GM19351 (cell line): Measurements from ENCODE around the gene MCRS1.
"Not testable (repeated sequence)": the region's sequence is repeated elsewhere in the genome, so short reads cannot be mapped to it uniquely, and the experiment has no call there.

Source experiments
- ATAC-seq: cut with Tn5 transposase; IDR thresholded peaks from one replicate; pipeline ENCODE4 v1.9.1; 2021; ENCODE audit warnings: mild to moderate bottlenecking, moderate library complexity; ENCODE audit not compliant: unreplicated experiment

The MCRS1 gene

GRCh38 chr12:49524660-49525324 lies 43.1 kb downstream of the MCRS1 start:
- no peak for ATAC-seq

DNA sequence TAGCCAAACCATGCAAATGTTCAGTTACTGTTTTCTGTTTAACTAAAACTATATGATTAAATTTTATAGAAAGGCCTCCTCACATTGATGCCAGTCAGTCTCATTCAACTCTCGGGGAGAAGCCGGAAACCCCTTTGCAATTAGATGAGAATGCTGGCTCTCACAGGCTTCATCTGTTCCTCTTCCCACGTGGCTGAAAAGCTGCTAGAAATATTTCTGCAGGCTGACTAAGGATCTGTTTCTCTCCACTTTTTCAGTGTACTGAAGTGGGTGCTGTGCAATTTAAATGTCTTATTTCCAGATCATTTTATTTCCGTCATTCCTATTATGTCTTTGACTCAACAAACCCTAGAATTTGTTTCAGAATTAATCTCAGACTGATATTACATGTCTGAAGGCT lies 46.6 kb downstream of the MCRS1 start:
- ATAC-seq, result no peak

- ATAC-seq, result no peak
Observed at GRCh38 chr12:49519574-49519936, 48.4 kb downstream of the MCRS1 start.

GRCh38 chr12:49518914-49519573 lies 48.9 kb downstream of the MCRS1 start:
- no peak for ATAC-seq

- no peak for ATAC-seq
Observed at GRCh38 chr12:49515266-49515665, 52.7 kb downstream of the MCRS1 start.

DNA sequence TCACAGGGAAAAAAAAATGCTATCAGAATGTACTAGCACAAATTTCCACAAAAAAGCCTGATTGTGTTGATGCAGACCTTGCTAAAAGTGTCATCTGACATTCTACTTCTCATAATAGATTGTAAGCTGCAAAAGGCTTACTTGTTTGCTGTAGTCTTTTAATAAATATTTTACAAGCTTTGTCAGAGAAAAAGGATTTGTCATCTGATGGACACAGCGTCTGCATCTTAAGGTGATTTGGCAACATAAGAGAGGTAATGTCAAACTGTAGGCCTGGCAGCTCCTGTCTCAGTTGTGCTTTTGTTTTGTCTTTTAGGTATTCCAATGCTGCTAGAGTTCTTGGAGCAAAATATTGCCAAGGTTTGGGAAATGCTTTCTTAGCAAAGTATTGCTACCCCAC lies 55.4 kb downstream of the MCRS1 start:
- no peak for ATAC-seq

DNA sequence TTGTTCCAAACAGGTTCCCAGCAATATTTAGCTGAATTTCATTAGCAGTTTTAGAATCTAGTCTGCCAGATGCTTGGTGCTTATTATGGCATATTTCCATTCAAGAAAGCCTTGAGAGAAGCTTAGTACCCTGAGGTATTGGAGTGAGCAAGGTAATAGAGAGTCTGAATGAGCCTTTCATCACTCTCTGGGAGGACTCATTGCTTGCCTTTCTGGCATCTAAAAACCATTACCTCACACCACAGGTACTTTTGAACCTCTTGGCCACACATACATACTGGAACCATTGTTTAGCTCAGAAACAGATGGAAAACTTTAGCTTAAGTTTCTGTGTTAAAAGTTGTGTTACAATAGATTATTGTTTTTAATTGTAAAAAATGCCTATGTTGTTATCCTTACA lies 56.5 kb downstream of the MCRS1 start:
- no peak for ATAC-seq

DNA sequence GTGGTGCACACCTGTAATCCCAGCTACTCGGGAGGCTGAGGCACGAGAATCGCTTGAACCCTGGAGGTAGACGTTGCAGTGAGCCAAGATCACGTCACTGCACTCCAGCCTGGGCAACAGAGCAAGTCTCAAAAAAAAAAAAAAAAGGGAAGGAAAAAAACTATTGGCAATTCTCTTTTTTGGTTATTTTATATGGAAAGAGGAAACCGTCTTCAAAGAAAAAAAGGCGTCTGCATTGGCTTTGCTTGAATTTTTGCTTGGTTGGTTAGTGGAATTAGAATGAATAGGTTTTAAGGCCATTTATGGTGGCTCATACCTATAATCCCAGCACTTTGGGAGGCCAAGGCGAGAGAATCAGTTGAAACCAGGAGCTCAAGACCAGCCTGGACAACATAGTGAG lies 58.3 kb downstream of the MCRS1 start:
- not testable (repeated sequence) for ATAC-seq
